HG03135 (cell line): ENCODE results near the gene B4GALT3.
A peak's percentile ranks its signal among the peaks of the same experiment; 100 is the strongest.
"Not testable (repeated sequence)": the region's sequence is repeated elsewhere in the genome, so short reads cannot be mapped to it uniquely, and the experiment has no call there.

ENCODE experiments used
- ATAC-seq: cut with Tn5 transposase; IDR thresholded peaks from one replicate; pipeline ENCODE4 v1.9.1; 2021; ENCODE audit warnings: mild to moderate bottlenecking, moderate library complexity; ENCODE audit not compliant: unreplicated experiment

The B4GALT3 gene

DNA sequence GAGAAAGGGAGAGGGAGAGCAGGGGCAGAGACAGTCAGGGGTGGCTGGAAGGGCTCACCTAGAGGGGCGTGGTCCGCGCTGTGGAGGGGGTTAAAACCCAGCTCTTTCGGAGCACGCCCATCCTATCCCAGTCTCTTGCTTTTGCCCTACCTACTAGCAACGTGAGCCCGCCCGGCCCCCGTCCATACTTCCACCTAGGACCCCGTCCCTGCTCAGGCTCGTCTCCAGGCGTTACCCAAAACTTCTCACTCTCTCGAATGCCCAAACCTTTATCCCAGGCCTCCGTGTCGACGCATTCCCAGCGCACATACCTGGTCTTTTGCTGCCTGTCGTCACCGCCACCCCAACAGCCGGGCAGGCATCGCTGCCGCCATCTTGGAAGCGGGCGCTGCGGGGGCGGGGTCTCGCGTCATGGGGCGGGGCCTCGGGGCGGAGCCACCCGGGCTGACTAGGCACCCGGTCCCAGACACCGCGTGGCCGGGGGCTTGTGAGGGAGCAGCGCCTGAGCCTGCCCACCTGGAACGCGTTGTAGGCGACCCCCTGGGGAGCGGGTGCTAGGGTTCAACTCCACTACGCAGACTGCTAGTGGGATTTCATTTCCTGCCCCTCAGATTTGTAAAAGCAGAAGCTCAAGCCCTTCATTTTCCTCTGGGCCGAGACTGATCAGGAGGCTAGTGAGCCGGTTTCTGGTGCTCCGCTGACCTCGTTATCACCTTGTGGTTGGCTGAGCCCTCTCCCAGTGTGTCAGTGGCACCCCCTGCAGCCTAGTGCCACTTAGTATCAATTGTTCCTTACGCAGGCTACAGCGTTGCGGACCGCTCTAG is at the start of gene B4GALT3:
TSS of gene B4GALT3 (minus strand) at position 396 of the 824 bp plus-strand sequence. CDS start 1,447 bp downstream, outside the sequence.
- ATAC-seq = peak; percentile 76

DNA sequence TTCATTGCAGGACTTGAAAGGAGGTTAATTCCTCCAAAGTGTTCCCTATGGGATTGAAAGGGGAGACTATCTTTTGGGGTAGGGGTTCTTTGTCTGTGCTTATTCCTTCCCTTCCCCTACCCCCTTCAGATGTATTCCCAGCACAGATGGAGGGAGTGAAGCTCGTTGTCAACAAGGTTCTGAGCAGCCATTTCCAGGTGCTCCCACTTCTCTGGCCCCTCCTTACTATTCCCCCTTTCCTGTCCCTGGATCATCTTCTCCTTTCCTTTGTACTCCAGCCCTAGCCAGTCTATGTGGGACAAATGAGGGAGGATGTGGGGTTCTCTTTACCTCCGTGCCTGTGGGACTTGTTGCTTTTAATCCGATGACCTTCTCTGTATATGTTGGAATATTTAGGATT is 49.5 kb upstream of the B4GALT3 start:
- no peak for ATAC-seq

DNA sequence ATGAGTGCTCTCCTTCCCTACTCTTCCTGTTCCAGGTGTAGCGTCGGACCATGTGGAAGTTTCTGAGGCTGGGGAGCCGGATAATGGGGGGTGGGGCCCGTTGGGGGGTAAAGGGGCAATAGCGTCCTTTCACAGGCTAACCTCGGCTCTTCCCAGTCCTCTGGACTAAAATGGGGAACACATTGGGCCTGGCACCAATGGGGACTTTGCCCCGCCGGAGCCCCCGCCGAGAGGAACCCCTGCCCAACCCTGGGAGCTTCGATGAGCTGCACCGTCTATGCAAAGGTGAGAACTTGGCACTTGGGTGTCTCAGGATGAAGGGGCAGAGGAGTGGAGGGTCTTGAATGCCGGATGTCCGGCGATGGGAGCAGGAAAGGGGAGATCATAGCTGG is 49.0 kb upstream of the B4GALT3 start:
- no peak for ATAC-seq

DNA sequence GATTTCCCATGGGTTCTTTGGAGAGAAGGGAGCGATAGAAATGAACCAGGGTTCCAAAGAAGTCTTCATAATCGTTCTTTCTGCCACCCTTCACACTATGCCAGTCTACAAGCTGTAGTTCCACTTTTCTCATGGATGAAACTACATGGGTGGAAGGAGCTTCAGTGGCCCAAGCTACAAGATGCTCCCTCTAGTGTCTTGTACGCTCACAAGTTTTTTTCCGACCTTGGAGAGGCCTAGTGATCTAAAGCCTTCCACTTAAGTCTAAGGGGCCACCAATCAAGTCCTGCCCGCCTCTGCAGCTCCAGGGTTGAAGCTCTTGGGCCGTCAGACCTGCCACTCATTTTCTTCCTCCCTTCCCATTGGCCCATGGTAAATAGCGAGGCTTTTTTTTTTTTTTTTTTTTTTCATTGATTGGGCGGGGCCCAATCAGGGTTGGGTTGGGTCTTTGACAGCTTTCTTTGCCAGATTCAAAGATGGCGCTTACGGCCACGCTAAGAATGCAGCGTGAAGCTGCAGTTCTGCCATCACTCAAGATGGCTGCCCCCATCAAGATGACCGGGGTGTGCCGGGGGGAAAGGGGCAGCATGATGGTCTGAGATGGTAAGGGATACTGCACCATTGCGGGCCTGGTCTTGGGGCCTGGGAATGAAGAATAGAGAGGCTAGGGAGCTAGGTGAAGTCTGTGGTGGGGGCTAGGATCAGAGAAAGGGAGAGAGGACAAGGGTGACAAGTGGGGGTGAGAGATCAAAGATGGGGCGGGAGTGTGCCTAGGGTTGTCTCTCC is 48.4 kb upstream of the B4GALT3 start, which contains the start of gene TOMM40L:
TSS of gene TOMM40L (plus strand) at position 527 of the 786 bp plus-strand sequence. CDS start 430 bp downstream, outside the sequence.
- peak; percentile 97 for ATAC-seq

DNA sequence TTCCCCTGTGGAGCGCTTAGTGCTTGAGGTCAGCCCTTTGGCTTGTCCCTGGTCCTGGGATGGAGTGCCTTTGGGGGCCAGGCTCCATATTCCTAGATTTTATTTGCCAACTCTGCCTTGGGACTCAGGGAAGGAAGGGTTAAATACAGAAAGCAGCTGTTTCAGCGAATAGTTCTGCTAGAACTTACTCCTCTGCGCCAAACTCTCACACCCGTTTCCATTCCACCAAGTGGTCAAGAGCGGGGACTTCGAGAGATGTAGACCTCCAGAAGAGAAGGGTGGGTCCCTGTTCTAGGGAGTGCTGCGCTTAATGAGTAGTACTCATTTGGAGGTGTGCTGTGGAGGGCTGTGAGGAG is 47.8 kb upstream of the B4GALT3 start:
- ATAC-seq = no peak

DNA sequence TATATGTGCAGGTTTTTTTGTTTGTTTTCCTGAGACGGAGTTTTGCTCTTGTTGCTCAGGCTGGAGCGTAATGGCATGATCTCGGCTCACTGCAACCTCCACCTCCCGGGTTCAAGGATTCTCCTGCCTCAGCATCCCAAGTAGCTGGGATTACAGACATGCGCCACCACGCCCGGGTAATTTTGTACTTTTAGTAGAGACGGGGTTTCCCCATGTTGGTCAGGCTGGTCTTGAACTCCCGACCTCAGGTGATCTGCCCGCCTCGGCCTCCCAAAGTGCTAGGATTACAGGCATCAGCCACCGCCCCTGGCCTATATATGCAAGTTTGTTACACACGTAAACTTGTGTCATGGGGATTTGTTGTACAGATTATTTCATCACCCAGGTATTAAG is 47.4 kb upstream of the B4GALT3 start:
- not testable (repeated sequence) for ATAC-seq

DNA sequence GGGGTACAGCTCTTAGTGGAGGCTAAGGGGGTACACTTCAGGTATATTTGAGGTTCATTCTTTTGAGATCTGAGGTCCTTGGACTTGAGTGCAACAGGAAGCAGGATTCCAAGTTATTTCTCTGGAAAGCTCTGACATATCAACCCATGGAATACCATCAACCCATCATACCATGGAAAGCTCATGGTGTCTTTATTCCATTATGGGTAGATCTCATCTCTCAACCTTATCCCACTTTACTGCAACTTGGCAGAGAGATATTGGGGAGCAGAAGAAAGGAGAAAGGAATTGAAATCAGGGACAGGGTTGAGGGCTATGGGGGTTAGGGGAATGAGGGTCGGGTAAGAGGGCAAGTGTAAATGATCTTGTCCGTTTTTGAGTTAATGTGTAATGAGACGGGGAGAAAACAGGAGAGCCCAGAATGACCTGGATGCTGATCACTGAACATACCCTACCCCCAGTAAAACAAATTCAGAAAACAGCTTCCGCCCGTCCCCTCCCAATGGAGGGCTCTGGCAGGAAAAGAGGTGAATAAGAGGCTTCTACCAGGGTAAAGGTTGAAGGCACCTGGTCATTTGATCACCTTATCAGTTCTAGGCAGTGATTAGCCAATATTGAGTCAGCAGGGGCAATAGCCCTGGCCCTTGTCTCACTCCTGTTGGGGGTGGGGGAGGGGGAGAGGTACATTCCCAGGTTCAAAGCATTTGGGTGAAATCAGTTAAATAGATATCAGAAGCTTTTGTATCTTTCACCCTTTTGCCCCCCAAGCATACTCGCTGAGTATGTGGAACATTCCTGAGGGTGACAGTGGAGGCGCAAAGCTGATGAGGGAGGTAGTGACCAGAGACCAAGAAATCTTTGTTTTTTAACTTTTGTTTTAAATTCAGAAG is 46.7 kb upstream of the B4GALT3 start:
- no peak for ATAC-seq

DNA sequence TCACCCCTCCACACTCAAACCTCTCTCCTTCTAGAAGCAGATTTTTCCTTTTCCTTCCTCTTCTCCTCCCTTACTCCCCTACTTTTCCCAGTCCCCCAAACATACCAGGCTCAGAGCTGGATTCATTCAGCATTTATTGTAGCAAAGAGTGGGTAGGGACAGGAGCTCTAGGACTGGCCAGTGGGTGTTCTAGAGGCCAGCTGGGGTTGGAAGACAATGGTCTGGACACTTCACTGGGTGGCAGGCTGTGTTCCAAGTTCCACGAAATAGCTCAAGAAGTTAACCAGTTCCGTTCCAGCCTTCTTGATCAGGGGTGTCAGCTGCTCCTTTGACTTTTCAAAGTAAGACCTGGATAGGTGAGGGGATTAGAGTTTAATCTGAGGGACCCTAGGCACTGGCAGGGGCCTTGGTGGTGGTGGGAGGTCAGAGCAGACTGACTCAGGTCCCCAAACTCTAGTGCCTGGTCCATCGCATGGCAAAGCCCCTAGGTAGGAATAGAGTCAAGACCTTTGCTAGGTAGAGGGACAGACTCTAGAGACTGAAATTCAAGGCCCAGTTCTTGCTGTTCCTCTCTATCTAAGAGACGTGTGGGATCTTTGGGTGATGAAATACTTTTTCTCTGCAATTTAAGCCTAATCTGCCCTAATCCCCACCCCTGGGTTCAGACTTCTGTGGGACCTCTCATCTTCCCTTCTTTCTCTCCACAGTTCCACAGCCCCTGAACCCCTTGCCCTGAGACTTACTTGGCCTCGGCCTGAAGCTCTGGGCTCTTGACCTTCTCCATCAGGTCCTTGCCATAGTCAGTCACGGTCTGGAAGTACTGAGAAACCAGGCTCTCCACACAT is 45.1 kb upstream of the B4GALT3 start:
- no peak for ATAC-seq

DNA sequence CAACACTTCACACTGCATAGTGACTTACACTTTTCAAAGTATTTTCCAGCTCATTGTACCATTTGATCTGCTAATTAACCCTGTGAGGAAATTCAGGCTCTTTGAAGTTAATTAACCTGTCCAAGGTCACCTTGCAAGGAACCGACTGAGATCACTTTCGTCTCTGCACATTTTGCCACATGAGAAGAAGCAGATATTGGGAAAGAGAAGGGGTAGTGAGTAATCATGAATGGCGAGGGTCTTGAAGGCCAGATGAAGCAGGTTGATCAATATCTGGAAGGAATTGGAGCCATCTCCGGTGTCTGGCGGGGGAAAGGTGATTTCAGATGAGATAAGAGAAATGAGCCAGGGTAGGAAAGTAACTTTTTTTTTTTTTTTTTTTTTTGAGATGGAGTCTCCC is 42.7 kb upstream of the B4GALT3 start:
- no peak for ATAC-seq

DNA sequence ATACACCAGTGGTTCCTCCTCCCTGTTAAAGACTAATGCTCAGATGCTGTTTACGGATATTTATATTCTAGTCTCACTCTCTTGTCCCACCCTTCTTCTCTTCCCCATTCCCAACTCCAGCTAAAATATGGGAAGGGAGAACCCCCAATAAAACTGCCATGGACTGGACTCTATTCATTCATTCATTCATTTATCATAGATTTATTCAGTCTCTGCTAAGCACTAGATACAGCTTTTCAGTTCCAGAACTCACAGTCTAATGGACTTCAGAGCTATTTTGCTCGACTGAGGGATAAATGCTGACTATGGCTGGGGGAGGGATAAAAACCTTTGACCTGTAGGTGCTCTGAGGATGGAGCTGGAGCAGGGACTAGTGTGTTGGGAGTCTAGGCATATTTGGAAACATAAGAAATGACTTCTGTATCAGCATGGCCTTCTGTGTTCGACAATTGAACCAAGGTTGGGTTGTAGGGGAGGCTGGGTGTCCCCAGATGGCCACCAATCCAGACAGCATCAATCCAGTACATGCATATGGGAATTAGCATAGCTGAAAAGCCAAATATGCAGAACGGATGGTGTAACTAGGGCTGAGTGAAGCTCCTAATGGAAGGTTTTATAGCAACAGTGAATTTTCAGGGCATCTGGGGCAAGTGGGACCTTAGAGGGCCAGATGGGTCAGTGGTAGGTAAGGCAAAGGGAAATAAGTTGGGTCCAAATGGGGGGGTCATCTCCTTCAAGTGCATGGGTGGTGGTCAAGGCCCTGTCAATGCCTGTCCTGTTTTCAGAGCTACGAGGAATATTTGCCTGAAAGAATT is 42.0 kb upstream of the B4GALT3 start:
- no peak for ATAC-seq

DNA sequence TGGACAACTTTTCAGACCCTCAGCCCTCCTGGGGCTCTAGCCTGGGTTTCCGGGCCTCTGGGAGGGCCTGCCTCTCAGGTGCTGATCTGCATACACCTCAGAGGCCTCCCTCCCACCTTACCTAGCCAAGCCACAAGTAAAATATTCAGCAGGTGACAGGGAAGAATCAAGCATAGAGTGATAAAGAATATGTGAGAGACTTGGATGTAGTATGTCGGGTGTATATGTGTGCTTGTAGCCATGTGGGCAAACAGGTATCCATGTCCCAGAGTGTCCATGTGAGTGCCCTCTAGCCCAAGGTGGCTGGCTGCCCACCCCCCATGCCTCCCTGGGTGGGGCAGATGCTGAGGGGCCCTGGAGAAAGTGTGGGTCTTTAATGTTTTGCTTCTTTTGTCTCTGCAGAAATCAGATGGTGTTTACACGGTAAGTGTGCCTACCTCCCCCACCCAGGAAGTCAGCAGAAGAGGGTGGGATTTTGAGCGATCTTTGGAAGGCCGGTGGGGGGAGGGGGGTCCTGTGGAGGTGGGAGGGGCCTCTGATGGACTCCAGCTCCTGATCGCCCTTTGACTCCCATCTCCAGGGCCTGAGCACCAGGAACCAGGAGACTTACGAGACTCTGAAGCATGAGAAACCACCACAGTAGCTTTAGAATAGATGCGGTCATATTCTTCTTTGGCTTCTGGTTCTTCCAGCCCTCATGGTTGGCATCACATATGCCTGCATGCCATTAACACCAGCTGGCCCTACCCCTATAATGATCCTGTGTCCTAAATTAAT is 41.2 kb upstream of the B4GALT3 start:
- no peak for ATAC-seq

DNA sequence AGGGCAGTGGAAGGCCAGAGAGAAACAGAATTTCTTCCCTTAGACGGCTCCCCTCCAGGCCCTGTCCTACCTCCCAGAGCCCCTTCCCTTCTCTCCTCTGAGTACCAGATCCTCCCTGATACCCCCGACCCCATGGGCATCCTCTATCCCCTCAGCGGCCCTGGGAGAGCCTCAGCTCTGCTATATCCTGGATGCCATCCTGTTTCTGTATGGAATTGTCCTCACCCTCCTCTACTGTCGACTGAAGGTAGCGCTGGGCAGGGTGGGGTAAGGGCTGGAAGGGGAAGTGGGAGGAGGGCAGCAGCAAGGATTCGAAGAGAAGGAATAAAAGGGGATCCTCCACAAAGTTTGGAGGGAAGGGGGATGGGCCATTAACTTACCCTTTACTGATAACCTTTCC is 40.5 kb upstream of the B4GALT3 start:
- no peak for ATAC-seq

DNA sequence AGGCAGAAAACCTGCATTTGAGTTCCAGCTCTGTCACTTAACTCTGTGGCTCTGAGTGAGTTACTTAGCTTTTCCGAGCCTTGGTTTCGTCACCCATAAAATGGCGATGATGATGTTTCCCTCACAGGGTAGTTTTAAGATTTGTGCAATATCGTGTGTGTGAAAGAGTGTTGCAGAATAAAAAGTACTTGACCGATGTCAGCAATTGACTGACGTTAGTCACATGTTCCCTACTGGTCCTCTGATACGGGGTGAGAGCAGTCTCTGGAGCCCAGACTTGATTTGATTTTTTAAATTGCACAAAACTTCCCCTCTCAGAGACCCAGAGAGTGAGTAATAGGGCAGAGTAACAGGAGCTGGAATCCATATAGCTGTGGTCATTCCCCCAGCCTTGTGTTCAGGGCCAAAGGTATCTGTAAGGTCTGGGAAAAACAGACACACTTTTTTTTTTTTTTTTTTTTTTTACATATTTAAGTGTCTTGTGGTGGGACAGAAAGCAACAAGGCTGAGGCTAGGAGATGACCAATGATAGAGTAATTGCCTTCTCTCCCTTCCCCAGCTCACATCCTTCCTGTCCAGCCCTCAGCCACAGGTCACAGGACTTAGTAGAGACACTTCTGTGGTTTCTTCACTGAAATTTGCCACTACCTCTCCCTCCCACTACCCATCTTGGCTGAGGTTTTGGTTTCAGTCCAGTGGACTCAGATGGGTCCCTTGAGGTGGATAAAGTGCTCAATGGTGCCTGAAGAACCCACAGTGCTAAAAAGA is 39.8 kb upstream of the B4GALT3 start:
- peak; percentile 82 for ATAC-seq

DNA sequence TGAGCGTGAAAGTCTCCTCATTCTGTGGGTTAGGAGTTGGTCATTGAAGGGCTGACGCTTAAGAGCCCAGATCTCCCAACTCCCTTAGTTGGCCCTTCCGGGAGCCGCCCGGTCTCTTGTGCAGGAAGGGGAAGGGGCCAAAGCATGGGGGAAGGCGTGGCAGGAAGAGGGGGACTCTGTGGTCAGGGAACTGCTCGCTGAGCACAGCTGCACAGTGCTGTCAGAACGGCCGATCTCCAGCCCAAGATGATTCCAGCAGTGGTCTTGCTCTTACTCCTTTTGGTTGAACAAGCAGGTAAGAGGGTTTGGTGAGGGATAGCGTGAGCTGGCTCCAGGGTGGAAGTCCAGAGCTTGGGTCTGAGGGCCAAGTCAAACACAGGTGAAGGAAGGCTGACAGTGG is 37.8 kb upstream of the B4GALT3 start, which contains the start of gene FCER1G:
TSS of gene FCER1G (plus strand) at position 220 of the 400 bp plus-strand sequence. CDS start at position 247, 27 bp downstream.
- no peak for ATAC-seq

DNA sequence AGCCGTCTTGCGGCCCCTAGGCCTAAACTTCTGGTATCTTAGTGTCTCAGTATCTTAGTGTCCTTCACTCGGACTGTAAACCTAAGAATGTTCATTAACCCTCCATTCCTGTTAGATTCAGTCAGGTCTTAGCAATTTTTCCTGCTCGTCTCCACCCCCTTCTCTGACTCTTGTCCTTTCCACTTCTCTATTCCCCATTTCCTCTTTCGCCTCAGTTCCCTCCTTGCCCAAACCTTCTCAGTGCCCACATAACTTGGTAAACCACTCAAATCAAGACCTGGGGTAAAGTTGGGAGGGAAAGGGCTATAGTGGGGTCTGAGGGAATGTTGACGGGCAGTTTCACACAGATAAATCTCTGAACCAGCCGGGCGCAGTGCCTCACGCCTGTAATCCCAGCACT is 37.1 kb upstream of the B4GALT3 start:
- no peak for ATAC-seq

DNA sequence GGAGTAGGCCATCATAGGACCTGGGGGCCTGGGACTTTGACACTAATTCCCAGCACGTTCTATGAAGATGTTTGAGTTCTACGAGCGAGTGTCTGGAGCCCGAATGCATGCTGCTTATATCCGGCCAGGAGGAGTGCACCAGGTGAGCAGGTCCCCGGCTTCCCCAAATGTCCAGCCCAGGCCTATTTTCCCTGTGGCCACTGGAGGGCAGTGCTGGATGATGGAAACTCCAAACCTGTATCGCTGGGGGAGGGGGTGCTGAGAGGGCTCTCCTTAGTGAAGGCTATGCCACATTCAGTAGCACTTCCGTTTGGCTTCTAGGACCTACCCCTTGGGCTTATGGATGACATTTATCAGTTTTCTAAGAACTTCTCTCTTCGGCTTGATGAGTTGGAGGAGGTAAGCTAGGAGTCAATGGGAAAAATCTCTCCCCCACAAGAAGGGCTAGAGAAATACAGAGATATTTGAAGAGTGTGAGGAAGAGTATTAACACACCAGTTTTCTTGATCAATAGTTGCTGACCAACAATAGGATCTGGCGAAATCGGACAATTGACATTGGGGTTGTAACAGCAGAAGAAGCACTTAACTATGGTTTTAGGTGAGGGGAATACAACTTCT is 32.6 kb upstream of the B4GALT3 start:
- ATAC-seq = no peak

DNA sequence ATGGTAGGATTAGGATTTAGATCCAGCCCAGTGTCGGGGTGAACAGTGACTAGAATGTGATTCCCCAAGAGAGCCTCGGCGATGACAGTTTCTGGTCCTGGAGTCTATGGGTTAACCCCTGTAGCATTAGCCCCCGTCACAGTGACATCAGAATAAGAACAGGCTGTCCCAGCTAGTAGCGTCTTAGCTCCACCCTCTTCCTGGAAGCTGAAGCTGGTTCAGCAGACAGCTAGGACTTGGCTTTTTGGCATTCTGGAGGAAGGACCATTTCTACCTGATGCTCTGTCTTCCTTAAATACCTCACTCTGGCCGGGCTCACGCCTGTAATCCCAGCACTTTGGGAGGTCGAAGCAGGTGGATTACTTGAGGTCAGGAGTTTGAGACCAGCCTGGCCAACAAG is 29.9 kb upstream of the B4GALT3 start:
- no peak for ATAC-seq
